HEK293 (cell line): ENCODE data around the gene BRF1.

ENCODE experiments used
- CTCF ChIA-PET: fragments of 350-600 bp; formaldehyde crosslinking; extraction: SDS; loops from one replicate; lab custom pipeline; 2021; ENCODE audit warnings: antibody characterized with exemption; lab: Yijun Ruan, JAX
- POLR2A ChIA-PET: fragments of 300-600 bp; formaldehyde crosslinking; extraction: SDS; loops from one replicate; lab custom pipeline; 2020; ENCODE audit warnings: antibody characterized with exemption, inconsistent platforms; lab: Yijun Ruan, JAX
- H3K27ac ChIP-seq: fragments of 200-500 bp; sonication (Bioruptor generic); 2 replicates; pipeline ENCODE4 v1.5.1; 2014; ENCODE audit warnings: low read depth, low read length, control low read depth, inconsistent platforms; ENCODE audit errors: extremely low read depth
- H3K36me3 ChIP-seq, 2 experiments: fragments of 200-500 bp in 1 of 2; sonication (Bioruptor generic) in 1 of 2; 1 replicate in 1 of 2; 2 replicates in 1 of 2; pipeline ENCODE4 v1.5.1; 2014 to 2017; ENCODE audit warnings: inconsistent platforms in 2 of 2, low read length in 2 of 2; ENCODE audit not compliant: control insufficient read depth in 2 of 2, insufficient read depth in 1 of 2
- H3K4me1 ChIP-seq: fragments of 200-500 bp; sonication (Bioruptor generic); 2 replicates; pipeline ENCODE4 v1.5.1; 2014; ENCODE audit warnings: mild to moderate bottlenecking, low read length, inconsistent platforms; ENCODE audit not compliant: control insufficient read depth, insufficient read depth
- H3K4me3 ChIP-seq: 2 replicates; pipeline ENCODE4 v1.5.1; 2011; ENCODE audit warnings: low read depth, mild to moderate bottlenecking, control low read depth, low read length, moderate library complexity
- H3K9me3 ChIP-seq: fragments of 200-500 bp; sonication (Bioruptor generic); 2 replicates; pipeline ENCODE4 v1.5.1; 2014; ENCODE audit warnings: low read depth, low read length, inconsistent platforms; ENCODE audit not compliant: control insufficient read depth, insufficient read depth
- BCL6B ChIP-seq: fragments of 450-650 bp; formaldehyde crosslinking; IDR thresholded peaks from 2 replicates; pipeline ENCODE4 v1.5.1; 2017; ENCODE audit warnings: missing biosample characterization, missing genetic modification characterization
- HOXD13 ChIP-seq: sonication (generic); formaldehyde crosslinking; IDR thresholded peaks from 2 replicates; pipeline ENCODE4 v1.8.0; 2022; ENCODE audit warnings: missing genetic modification reagents, borderline replicate concordance
- MYNN ChIP-seq: fragments of 450-650 bp; formaldehyde crosslinking; IDR thresholded peaks from 2 replicates; pipeline ENCODE4 v1.5.1; 2016; ENCODE audit warnings: missing biosample characterization, missing genetic modification characterization, borderline replicate concordance
- WT1 ChIP-seq: fragments of 450-650 bp; formaldehyde crosslinking; IDR thresholded peaks from 2 replicates; pipeline ENCODE4 v1.5.1; 2016; ENCODE audit warnings: missing biosample characterization, missing genetic modification characterization
- ZNF112 ChIP-seq: fragments of 450-650 bp; formaldehyde crosslinking; IDR thresholded peaks from 2 replicates; pipeline ENCODE4 v1.5.0; 2017; ENCODE audit warnings: missing biosample characterization, missing genetic modification characterization
- ZNF138 ChIP-seq: fragments of 450-650 bp; formaldehyde crosslinking; IDR thresholded peaks from 2 replicates; pipeline ENCODE4 v1.5.1; 2016; ENCODE audit warnings: missing biosample characterization, missing genetic modification characterization, borderline replicate concordance
- ZNF16 ChIP-seq: fragments of 450-650 bp; formaldehyde crosslinking; IDR thresholded peaks from 2 replicates; pipeline ENCODE4 v1.5.1; 2016; ENCODE audit warnings: low read depth, missing biosample characterization, missing genetic modification characterization
- ZNF169 ChIP-seq: fragments of 450-650 bp; formaldehyde crosslinking; IDR thresholded peaks from 2 replicates; pipeline ENCODE4 v1.5.1; 2016; ENCODE audit warnings: missing biosample characterization, missing genetic modification characterization
- ZNF221 ChIP-seq: fragments of 450-650 bp; formaldehyde crosslinking; IDR thresholded peaks from 2 replicates; pipeline ENCODE4 v1.5.1; 2017; ENCODE audit warnings: missing biosample characterization, missing genetic modification characterization, borderline replicate concordance
- ZNF473 ChIP-seq: fragments of 450-650 bp; formaldehyde crosslinking; IDR thresholded peaks from 2 replicates; pipeline ENCODE4 v1.5.1; 2017; ENCODE audit warnings: missing biosample characterization, missing genetic modification characterization
- ZNF521 ChIP-seq: fragments of 450-650 bp; formaldehyde crosslinking; IDR thresholded peaks from 2 replicates; pipeline ENCODE4 v1.5.1; 2017; ENCODE audit warnings: missing biosample characterization, mild to moderate bottlenecking, missing genetic modification characterization
- ZNF544 ChIP-seq: fragments of 450-650 bp; formaldehyde crosslinking; IDR thresholded peaks from 2 replicates; pipeline ENCODE4 v1.5.0; 2017; ENCODE audit warnings: missing biosample characterization, missing genetic modification characterization
- ZNF549 ChIP-seq: fragments of 450-650 bp; IDR thresholded peaks from 2 replicates; pipeline ENCODE4 v1.5.1; 2018; ENCODE audit warnings: missing biosample characterization, missing genetic modification characterization, mild to moderate bottlenecking, inconsistent platforms, moderate library complexity
- ZNF561 ChIP-seq: fragments of 450-650 bp; IDR thresholded peaks from 2 replicates; pipeline ENCODE4 v1.5.1; 2018; ENCODE audit warnings: missing biosample characterization, missing genetic modification characterization, borderline replicate concordance
- ZNF768 ChIP-seq: fragments of 450-650 bp; formaldehyde crosslinking; IDR thresholded peaks from 2 replicates; pipeline ENCODE4 v1.5.1; 2018; ENCODE audit warnings: missing biosample characterization, mild to moderate bottlenecking, missing genetic modification characterization
- ZNF791 ChIP-seq: fragments of 450-650 bp; formaldehyde crosslinking; IDR thresholded peaks from 2 replicates; pipeline ENCODE4 v1.5.1; 2016; ENCODE audit warnings: missing biosample characterization, missing genetic modification characterization
- TF ChIP-seq, protein P1 (sequence below): fragments of 450-650 bp; formaldehyde crosslinking; IDR thresholded peaks from 2 replicates; pipeline ENCODE4 v1.5.1; 2016; ENCODE audit warnings: missing biosample characterization, missing genetic modification characterization, borderline replicate concordance
- TF ChIP-seq, protein P2 (sequence below): fragments of 450-650 bp; formaldehyde crosslinking; conservative IDR thresholded peaks from 2 replicates; pipeline ENCODE4 v1.5.1; 2016; ENCODE audit warnings: low read depth, missing biosample characterization, missing genetic modification characterization
- TF ChIP-seq, protein P3 (sequence below): fragments of 450-650 bp; formaldehyde crosslinking; IDR thresholded peaks from 2 replicates; pipeline ENCODE4 v1.5.1; 2016; ENCODE audit warnings: missing biosample characterization, missing genetic modification characterization, borderline replicate concordance
- TF ChIP-seq, protein P4 (sequence below): fragments of 450-650 bp; IDR thresholded peaks from 2 replicates; pipeline ENCODE4 v1.5.1; 2018; ENCODE audit warnings: missing biosample characterization, mild to moderate bottlenecking, missing genetic modification characterization

Gene BRF1

DNA sequence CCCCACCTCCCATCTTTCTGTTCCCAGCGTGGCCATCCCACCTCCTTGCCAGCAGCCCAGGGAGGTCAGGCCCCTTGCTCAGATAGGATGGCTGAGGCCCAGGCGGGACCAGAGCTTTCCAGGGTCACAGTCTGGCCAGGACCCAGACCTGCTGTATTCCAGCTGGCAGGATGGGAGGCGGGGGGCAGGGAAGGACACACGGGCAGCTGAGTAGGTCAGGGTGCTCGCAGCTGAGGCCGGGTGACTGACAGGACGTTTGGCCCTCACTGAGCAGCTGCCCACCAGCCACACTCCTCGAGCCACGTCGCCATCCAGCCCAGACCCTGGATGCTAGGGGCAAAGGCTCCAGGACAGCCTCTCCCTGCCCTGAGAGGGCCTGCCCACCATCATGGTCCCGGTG is 123.7 kb downstream of the BRF1 start:
- Histone ChIP-seq H3K4me1 (no peaks in the 10 kb centered on the region), H3K4me3 (no peak overlapping the region), H3K27ac (no peak overlapping the region), H3K9me3 (no peaks in the 10 kb centered on the region), H3K36me3 (no peaks in the 10 kb centered on the region)
- ChIA-PET POLR2A (no interaction called here), CTCF (interaction anchor here (0.8 to 1.4 kb wide), 3 partner anchors 12 to 132 kb away, joined by 3 read pairs; no protein-coding TSS in a partner anchor)
- TF ChIP-seq ZNF221 (tag by site-specific recombination) = no peak
- TF ChIP-seq ZNF791 (tag by site-specific recombination) = no peak
- TF ChIP-seq, protein P1, sequence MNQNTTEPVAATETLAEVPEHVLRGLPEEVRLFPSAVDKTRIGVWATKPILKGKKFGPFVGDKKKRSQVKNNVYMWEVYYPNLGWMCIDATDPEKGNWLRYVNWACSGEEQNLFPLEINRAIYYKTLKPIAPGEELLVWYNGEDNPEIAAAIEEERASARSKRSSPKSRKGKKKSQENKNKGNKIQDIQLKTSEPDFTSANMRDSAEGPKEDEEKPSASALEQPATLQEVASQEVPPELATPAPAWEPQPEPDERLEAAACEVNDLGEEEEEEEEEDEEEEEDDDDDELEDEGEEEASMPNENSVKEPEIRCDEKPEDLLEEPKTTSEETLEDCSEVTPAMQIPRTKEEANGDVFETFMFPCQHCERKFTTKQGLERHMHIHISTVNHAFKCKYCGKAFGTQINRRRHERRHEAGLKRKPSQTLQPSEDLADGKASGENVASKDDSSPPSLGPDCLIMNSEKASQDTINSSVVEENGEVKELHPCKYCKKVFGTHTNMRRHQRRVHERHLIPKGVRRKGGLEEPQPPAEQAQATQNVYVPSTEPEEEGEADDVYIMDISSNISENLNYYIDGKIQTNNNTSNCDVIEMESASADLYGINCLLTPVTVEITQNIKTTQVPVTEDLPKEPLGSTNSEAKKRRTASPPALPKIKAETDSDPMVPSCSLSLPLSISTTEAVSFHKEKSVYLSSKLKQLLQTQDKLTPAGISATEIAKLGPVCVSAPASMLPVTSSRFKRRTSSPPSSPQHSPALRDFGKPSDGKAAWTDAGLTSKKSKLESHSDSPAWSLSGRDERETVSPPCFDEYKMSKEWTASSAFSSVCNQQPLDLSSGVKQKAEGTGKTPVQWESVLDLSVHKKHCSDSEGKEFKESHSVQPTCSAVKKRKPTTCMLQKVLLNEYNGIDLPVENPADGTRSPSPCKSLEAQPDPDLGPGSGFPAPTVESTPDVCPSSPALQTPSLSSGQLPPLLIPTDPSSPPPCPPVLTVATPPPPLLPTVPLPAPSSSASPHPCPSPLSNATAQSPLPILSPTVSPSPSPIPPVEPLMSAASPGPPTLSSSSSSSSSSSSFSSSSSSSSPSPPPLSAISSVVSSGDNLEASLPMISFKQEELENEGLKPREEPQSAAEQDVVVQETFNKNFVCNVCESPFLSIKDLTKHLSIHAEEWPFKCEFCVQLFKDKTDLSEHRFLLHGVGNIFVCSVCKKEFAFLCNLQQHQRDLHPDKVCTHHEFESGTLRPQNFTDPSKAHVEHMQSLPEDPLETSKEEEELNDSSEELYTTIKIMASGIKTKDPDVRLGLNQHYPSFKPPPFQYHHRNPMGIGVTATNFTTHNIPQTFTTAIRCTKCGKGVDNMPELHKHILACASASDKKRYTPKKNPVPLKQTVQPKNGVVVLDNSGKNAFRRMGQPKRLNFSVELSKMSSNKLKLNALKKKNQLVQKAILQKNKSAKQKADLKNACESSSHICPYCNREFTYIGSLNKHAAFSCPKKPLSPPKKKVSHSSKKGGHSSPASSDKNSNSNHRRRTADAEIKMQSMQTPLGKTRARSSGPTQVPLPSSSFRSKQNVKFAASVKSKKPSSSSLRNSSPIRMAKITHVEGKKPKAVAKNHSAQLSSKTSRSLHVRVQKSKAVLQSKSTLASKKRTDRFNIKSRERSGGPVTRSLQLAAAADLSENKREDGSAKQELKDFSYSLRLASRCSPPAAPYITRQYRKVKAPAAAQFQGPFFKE (tag by site-specific recombination) = no peak
- no peak for TF ChIP-seq HOXD13
- TF ChIP-seq MYNN (tag by site-specific recombination) = no peak
- TF ChIP-seq ZNF561 (tag by site-specific recombination) = no peak
- no peak for TF ChIP-seq ZNF16 (tag by site-specific recombination)
- TF ChIP-seq, protein P2, sequence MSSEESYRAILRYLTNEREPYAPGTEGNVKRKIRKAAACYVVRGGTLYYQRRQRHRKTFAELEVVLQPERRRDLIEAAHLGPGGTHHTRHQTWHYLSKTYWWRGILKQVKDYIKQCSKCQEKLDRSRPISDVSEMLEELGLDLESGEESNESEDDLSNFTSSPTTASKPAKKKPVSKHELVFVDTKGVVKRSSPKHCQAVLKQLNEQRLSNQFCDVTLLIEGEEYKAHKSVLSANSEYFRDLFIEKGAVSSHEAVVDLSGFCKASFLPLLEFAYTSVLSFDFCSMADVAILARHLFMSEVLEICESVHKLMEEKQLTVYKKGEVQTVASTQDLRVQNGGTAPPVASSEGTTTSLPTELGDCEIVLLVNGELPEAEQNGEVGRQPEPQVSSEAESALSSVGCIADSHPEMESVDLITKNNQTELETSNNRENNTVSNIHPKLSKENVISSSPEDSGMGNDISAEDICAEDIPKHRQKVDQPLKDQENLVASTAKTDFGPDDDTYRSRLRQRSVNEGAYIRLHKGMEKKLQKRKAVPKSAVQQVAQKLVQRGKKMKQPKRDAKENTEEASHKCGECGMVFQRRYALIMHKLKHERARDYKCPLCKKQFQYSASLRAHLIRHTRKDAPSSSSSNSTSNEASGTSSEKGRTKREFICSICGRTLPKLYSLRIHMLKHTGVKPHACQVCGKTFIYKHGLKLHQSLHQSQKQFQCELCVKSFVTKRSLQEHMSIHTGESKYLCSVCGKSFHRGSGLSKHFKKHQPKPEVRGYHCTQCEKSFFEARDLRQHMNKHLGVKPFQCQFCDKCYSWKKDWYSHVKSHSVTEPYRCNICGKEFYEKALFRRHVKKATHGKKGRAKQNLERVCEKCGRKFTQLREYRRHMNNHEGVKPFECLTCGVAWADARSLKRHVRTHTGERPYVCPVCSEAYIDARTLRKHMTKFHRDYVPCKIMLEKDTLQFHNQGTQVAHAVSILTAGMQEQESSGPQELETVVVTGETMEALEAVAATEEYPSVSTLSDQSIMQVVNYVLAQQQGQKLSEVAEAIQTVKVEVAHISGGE (tag by site-specific recombination) = no peak
- TF ChIP-seq ZNF521 (tag by site-specific recombination) = no peak
- no peak for TF ChIP-seq ZNF768 (tag by site-specific recombination)
- TF ChIP-seq ZNF138 (tag by site-specific recombination) = no peak
- no peak for TF ChIP-seq ZNF169 (tag by site-specific recombination)
- TF ChIP-seq, protein P3, sequence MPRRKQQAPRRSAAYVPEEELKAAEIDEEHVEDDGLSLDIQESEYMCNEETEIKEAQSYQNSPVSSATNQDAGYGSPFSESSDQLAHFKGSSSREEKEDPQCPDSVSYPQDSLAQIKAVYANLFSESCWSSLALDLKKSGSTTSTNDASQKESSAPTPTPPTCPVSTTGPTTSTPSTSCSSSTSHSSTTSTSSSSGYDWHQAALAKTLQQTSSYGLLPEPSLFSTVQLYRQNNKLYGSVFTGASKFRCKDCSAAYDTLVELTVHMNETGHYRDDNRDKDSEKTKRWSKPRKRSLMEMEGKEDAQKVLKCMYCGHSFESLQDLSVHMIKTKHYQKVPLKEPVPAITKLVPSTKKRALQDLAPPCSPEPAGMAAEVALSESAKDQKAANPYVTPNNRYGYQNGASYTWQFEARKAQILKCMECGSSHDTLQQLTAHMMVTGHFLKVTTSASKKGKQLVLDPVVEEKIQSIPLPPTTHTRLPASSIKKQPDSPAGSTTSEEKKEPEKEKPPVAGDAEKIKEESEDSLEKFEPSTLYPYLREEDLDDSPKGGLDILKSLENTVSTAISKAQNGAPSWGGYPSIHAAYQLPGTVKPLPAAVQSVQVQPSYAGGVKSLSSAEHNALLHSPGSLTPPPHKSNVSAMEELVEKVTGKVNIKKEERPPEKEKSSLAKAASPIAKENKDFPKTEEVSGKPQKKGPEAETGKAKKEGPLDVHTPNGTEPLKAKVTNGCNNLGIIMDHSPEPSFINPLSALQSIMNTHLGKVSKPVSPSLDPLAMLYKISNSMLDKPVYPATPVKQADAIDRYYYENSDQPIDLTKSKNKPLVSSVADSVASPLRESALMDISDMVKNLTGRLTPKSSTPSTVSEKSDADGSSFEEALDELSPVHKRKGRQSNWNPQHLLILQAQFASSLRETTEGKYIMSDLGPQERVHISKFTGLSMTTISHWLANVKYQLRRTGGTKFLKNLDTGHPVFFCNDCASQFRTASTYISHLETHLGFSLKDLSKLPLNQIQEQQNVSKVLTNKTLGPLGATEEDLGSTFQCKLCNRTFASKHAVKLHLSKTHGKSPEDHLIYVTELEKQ (tag by site-specific recombination) = no peak
- TF ChIP-seq ZNF549 (tag by site-specific recombination) = no peak
- TF ChIP-seq ZNF112 = no peak
- no peak for TF ChIP-seq ZNF473 (tag by site-specific recombination)
- no peak for TF ChIP-seq WT1 (tag by site-specific recombination)
- TF ChIP-seq BCL6B (tag by site-specific recombination) = no peak
- TF ChIP-seq, protein P4, sequence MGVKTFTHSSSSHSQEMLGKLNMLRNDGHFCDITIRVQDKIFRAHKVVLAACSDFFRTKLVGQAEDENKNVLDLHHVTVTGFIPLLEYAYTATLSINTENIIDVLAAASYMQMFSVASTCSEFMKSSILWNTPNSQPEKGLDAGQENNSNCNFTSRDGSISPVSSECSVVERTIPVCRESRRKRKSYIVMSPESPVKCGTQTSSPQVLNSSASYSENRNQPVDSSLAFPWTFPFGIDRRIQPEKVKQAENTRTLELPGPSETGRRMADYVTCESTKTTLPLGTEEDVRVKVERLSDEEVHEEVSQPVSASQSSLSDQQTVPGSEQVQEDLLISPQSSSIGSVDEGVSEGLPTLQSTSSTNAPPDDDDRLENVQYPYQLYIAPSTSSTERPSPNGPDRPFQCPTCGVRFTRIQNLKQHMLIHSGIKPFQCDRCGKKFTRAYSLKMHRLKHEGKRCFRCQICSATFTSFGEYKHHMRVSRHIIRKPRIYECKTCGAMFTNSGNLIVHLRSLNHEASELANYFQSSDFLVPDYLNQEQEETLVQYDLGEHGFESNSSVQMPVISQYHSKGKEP (tag by site-specific recombination) = no peak
- no peak for TF ChIP-seq ZNF544 (tag by site-specific recombination)
